Measurements from ENCODE around the gene OPCML. TPM values are rescaled to one million over a fixed set of nuclear protein-coding genes. Genes with fewer than 3 reads are reported as not detected.

OPCML gene
- total RNA-seq, 4 donors from 2014 or later = 0.16 TPM; not detected in 3

GRCh38 chr11:133047036-133047770, 485.1 kb downstream of the OPCML start:
- intact Hi-C loops (cut with DNase I; ENCODE audit: low total_unique reads) = no loop called here
- TF ChIP-seq CTCF (IDR thresholded peaks at IDR 0.05) = no peak
- no peak for TF ChIP-seq POLR2A (IDR thresholded peaks at IDR 0.05)
- no peak overlapping the region for H3K4me3 ChIP-seq (ENCODE audit: low read depth, poor library complexity, severe bottlenecking)
- 45 to 51% methylated on average over 15 of the region's 15 CpGs for WGBS, 2 donors
- DNase-seq (ENCODE audit: low spot score in 2 of 2) = peak in 1 of 2 donors; percentile 70

GRCh38 chr11:133046252-133046651, 486.0 kb downstream of the OPCML start:
- no peak overlapping the region for H3K4me3 ChIP-seq (ENCODE audit: low read depth, poor library complexity, severe bottlenecking)
- TF ChIP-seq CTCF (IDR thresholded peaks at IDR 0.05) (no peak), POLR2A (IDR thresholded peaks at IDR 0.05) (no peak)
- 69 to 71% methylated on average over 7 of the region's 7 CpGs for WGBS, 2 donors
- intact Hi-C loops (cut with DNase I; ENCODE audit: low total_unique reads) = no loop called here
- DNase-seq (ENCODE audit: low spot score in 2 of 2) = no peak

- intact Hi-C loops (cut with DNase I; ENCODE audit: low total_unique reads) = no loop called here
- TF ChIP-seq CTCF (IDR thresholded peaks at IDR 0.05) = no peak
- TF ChIP-seq POLR2A (IDR thresholded peaks at IDR 0.05) = no peak
- no peak overlapping the region for H3K4me3 ChIP-seq (ENCODE audit: low read depth, poor library complexity, severe bottlenecking)
- 58 to 65% methylated on average over 29 of the region's 29 CpGs for WGBS, 2 donors
- DNase-seq (ENCODE audit: low spot score in 2 of 2) = peak in 1 of 2 donors; percentile 39
Measured at GRCh38 chr11:133041928-133042882, 490.1 kb downstream of the OPCML start.

- no peak overlapping the region for H3K4me3 ChIP-seq (ENCODE audit: low read depth, poor library complexity, severe bottlenecking)
- intact Hi-C loops (cut with DNase I; ENCODE audit: low total_unique reads) = no loop called here
- TF ChIP-seq POLR2A (IDR thresholded peaks at IDR 0.05) = no peak
- no peak for TF ChIP-seq CTCF (IDR thresholded peaks at IDR 0.05)
- 59 to 60% methylated on average over 4 of the region's 4 CpGs for WGBS, 2 donors
- no peak for DNase-seq (ENCODE audit: low spot score in 2 of 2)
Measured at GRCh38 chr11:133041181-133041580, 491.1 kb downstream of the OPCML start.

- no peak overlapping the region for H3K4me3 ChIP-seq (ENCODE audit: low read depth, poor library complexity, severe bottlenecking)
- peak in 1 of 2 donors; percentile 48 for DNase-seq (ENCODE audit: low spot score in 2 of 2)
- TF ChIP-seq CTCF (IDR thresholded peaks at IDR 0.05) = no peak
- intact Hi-C loops (cut with DNase I; ENCODE audit: low total_unique reads) = no loop called here
- 27 to 33% methylated on average over 8 of the region's 8 CpGs for WGBS, 2 donors
Measured at GRCh38 chr11:133040289-133040900, 491.9 kb downstream of the OPCML start.

Measured in lower leg skin (tissue), 4 donors.